ENCODE measurements around the gene LMO4. TPM values are rescaled to one million over a fixed set of nuclear protein-coding genes. Genes with fewer than 3 reads are reported as not detected.

Gene LMO4
- total RNA-seq, 4 donors from 2014 or later = 29.6 to 47.3 (median 35.8) TPM

GRCh38 chr1:87392248-87393192 lies 63.8 kb downstream of the LMO4 start:
- Histone ChIP-seq H3K9me3 (no peaks in the 10 kb centered on the region), H3K27me3 (no peaks in the 10 kb centered on the region), H3K4me1 (no peaks in the 10 kb centered on the region), H3K36me3 (no peaks in the 10 kb centered on the region), H3K4me3 (no peak overlapping the region), H3K27ac (no peak overlapping the region)
- in situ Hi-C loops (cut with MboI; ENCODE audit: low sequenced_read_pairs in 4 of 4) (no loop called here), intact Hi-C loops (cut with DNase I; ENCODE audit: low total_unique reads) (no loop called here)
- DNase-seq (no peak), ATAC-seq (no peak)
- no peak for TF ChIP-seq POLR2A (IDR thresholded peaks at IDR 0.05)
- TF ChIP-seq CTCF (IDR thresholded peaks at IDR 0.05 in 4 of 5, conservative IDR thresholded peaks at IDR 0.05 in 1 of 5) = no peak

- H3K4me1 ChIP-seq = no peaks in the 10 kb centered on the region
- ATAC-seq = no peak
- H3K27ac ChIP-seq = no peak overlapping the region
- intact Hi-C loops (cut with DNase I; ENCODE audit: low total_unique reads) = no loop called here
- no peak for DNase-seq
- no peaks in the 10 kb centered on the region for H3K9me3 ChIP-seq
- H3K36me3 ChIP-seq = no peaks in the 10 kb centered on the region
- H3K27me3 ChIP-seq = no peaks in the 10 kb centered on the region
- H3K4me3 ChIP-seq = no peak overlapping the region
- TF ChIP-seq POLR2A (IDR thresholded peaks at IDR 0.05) (no peak), CTCF (IDR thresholded peaks at IDR 0.05 in 4 of 5, conservative IDR thresholded peaks at IDR 0.05 in 1 of 5) (no peak)
- in situ Hi-C loops (cut with MboI; ENCODE audit: low sequenced_read_pairs in 4 of 4) = no loop called here
These were observed 64.9 kb downstream of the LMO4 start for GRCh38 chr1:87393445-87394085.

GRCh38 chr1:87394513-87394912 lies 65.8 kb downstream of the LMO4 start:
- Histone ChIP-seq H3K27ac (no peak overlapping the region), H3K9me3 (no peaks in the 10 kb centered on the region), H3K4me1 (no peaks in the 10 kb centered on the region), H3K36me3 (no peaks in the 10 kb centered on the region), H3K27me3 (no peaks in the 10 kb centered on the region), H3K4me3 (no peak overlapping the region)
- ATAC-seq (no peak), DNase-seq (no peak)
- intact Hi-C loops (cut with DNase I; ENCODE audit: low total_unique reads) (no loop called here), in situ Hi-C loops (cut with MboI; ENCODE audit: low sequenced_read_pairs in 4 of 4) (no loop called here)
- TF ChIP-seq CTCF (IDR thresholded peaks at IDR 0.05 in 4 of 5, conservative IDR thresholded peaks at IDR 0.05 in 1 of 5) = no peak
- no peak for TF ChIP-seq POLR2A (IDR thresholded peaks at IDR 0.05)

GRCh38 chr1:87394982-87395381 lies 66.3 kb downstream of the LMO4 start:
- H3K27ac ChIP-seq = no peak overlapping the region
- DNase-seq = no peak
- intact Hi-C loops (cut with DNase I; ENCODE audit: low total_unique reads) = no loop called here
- no peaks in the 10 kb centered on the region for H3K27me3 ChIP-seq
- ATAC-seq = no peak
- in situ Hi-C loops (cut with MboI; ENCODE audit: low sequenced_read_pairs in 4 of 4) = no loop called here
- H3K4me1 ChIP-seq = no peaks in the 10 kb centered on the region
- H3K36me3 ChIP-seq = no peaks in the 10 kb centered on the region
- TF ChIP-seq CTCF (IDR thresholded peaks at IDR 0.05 in 4 of 5, conservative IDR thresholded peaks at IDR 0.05 in 1 of 5) (no peak), POLR2A (IDR thresholded peaks at IDR 0.05) (no peak)
- H3K9me3 ChIP-seq = no peaks in the 10 kb centered on the region
- no peak overlapping the region for H3K4me3 ChIP-seq

Data from gastrocnemius medialis (tissue), 4 donors.